ENCODE measurements around the gene POLR1D. TPM values are rescaled to one million over a fixed set of nuclear protein-coding genes. Genes with fewer than 3 reads are reported as not detected.

Gene POLR1D
- total RNA-seq, 4 donors from 2014 or later: 104 to 159 (median 142) TPM

DNA sequence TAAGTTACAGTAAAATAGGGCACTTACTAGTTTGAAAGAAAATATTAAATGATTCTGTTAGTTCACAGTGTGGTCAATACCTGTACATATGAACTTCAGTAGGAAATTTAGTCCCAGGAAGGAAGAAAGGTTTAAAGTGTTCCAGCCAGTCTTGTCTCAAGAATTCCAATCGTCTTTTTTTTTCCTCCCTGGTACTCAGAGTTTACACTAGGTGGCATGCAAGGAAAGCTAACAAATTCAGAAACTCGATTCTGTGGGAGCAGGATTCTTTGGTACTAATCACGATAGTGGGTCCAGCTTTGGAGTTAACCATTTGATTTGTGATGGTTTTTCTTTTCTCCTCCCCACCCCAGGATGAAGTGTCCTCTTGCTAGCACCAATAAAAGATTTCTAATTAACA is 43.6 kb downstream of the POLR1D start:
- intact Hi-C loops (cut with DNase I; ENCODE audit: low total_unique reads) (loop anchor here (10.0 kb wide), 1 partner anchor 129 kb away; the partner anchor contains the start of gene GSX1), in situ Hi-C loops (cut with MboI; ENCODE audit: low sequenced_read_pairs in 4 of 4) (no loop called here)
- H3K9me3 ChIP-seq: no peaks in the 10 kb centered on the region
- peaks cover 15 to 18% of the 10 kb centered on the region in 2 donors for H3K4me1 ChIP-seq
- no peaks in the 10 kb centered on the region for H3K27me3 ChIP-seq
- no peak overlapping the region for H3K4me3 ChIP-seq
- DNase-seq (no peak), ATAC-seq (no peak)
- no peak overlapping the region for H3K27ac ChIP-seq
- H3K36me3 ChIP-seq: no peaks in the 10 kb centered on the region
- no peak for TF ChIP-seq POLR2A (IDR thresholded peaks at IDR 0.05)
- TF ChIP-seq, protein P1, sequence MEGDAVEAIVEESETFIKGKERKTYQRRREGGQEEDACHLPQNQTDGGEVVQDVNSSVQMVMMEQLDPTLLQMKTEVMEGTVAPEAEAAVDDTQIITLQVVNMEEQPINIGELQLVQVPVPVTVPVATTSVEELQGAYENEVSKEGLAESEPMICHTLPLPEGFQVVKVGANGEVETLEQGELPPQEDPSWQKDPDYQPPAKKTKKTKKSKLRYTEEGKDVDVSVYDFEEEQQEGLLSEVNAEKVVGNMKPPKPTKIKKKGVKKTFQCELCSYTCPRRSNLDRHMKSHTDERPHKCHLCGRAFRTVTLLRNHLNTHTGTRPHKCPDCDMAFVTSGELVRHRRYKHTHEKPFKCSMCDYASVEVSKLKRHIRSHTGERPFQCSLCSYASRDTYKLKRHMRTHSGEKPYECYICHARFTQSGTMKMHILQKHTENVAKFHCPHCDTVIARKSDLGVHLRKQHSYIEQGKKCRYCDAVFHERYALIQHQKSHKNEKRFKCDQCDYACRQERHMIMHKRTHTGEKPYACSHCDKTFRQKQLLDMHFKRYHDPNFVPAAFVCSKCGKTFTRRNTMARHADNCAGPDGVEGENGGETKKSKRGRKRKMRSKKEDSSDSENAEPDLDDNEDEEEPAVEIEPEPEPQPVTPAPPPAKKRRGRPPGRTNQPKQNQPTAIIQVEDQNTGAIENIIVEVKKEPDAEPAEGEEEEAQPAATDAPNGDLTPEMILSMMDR (IDR thresholded peaks at IDR 0.05 in 4 of 5, conservative IDR thresholded peaks at IDR 0.05 in 1 of 5): peak in 1 of 5 experiments; percentile 11

DNA sequence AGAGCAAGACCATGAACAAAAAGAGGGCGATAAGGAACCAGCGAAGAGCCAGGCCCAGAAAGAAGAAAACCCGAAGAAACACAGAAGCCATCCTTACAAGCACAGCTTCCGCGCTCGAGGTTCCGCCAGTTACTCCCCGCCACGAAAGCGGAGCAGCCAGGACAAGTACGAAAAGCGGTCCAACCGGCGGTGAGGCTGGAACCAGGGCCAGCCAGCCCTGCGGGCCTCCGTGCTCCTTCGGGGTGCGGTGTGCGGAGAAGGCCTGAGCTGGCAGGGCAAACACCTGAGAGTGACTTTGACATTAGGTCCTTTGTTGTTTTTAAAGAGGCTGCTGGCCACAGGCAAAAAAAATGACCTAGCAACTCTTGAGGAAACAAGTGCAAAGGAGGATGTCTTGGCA is 44.1 kb downstream of the POLR1D start:
- no peak for TF ChIP-seq POLR2A (IDR thresholded peaks at IDR 0.05)
- TF ChIP-seq, protein P1 (IDR thresholded peaks at IDR 0.05 in 4 of 5, conservative IDR thresholded peaks at IDR 0.05 in 1 of 5): no peak
- ATAC-seq: no peak
- in situ Hi-C loops (cut with MboI; ENCODE audit: low sequenced_read_pairs in 4 of 4): no loop called here
- Histone ChIP-seq H3K4me1 (peaks cover 15 to 18% of the 10 kb centered on the region in 2 donors), H3K9me3 (no peaks in the 10 kb centered on the region), H3K27me3 (no peaks in the 10 kb centered on the region), H3K27ac (no peak overlapping the region), H3K4me3 (no peak overlapping the region), H3K36me3 (no peaks in the 10 kb centered on the region)
- intact Hi-C loops (cut with DNase I; ENCODE audit: low total_unique reads): loop anchor here (10.0 kb wide), 1 partner anchor 129 kb away; the partner anchor contains the start of gene GSX1
- no peak for DNase-seq

DNA sequence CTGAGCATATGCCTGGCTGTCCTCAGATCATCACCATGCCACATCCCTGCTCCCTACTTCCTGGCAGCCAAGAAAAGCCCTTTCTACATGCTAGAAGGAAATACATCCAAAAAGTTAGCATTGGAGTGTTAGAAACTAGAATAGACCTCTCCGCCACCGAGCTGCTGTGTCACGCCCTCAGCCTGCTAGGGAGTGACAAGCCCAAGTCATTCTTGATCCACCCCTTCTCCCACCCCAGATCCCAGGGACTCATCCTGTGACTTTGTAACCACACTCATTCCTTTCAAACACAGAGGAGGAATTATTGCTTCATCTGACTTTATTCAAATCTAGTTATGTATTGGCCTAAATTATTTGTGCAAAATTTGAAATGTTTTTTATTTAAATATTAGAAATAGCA is 45.3 kb downstream of the POLR1D start:
- in situ Hi-C loops (cut with MboI; ENCODE audit: low sequenced_read_pairs in 4 of 4) (no loop called here), intact Hi-C loops (cut with DNase I; ENCODE audit: low total_unique reads) (loop anchor here (1.0 to 10.0 kb wide), 2 partner anchors 46 to 128 kb away; partner anchors contain the start of genes GSX1 and POLR1D)
- ATAC-seq (no peak), DNase-seq (no peak)
- Histone ChIP-seq H3K27me3 (no peaks in the 10 kb centered on the region), H3K4me3 (no peak overlapping the region), H3K27ac (no peak overlapping the region), H3K9me3 (no peaks in the 10 kb centered on the region), H3K36me3 (no peaks in the 10 kb centered on the region), H3K4me1 (peaks cover 15 to 18% of the 10 kb centered on the region in 2 donors)
- TF ChIP-seq, protein P1 (IDR thresholded peaks at IDR 0.05 in 4 of 5, conservative IDR thresholded peaks at IDR 0.05 in 1 of 5): no peak
- no peak for TF ChIP-seq POLR2A (IDR thresholded peaks at IDR 0.05)

GRCh38 chr13:27667946-27668345 is 46.3 kb downstream of the POLR1D start:
- Histone ChIP-seq H3K4me1 (peaks cover 14 to 15% of the 10 kb centered on the region in 2 donors), H3K36me3 (no peaks in the 10 kb centered on the region), H3K27ac (peak overlapping the region; percentile 44 to 76 (median 60)), H3K4me3 (no peak overlapping the region), H3K27me3 (no peaks in the 10 kb centered on the region), H3K9me3 (no peaks in the 10 kb centered on the region)
- intact Hi-C loops (cut with DNase I; ENCODE audit: low total_unique reads): loop anchor here (1.0 to 10.0 kb wide), 2 partner anchors 47 to 127 kb away; partner anchors contain the start of genes GSX1 and POLR1D
- DNase-seq (peak; percentile 31 to 49), ATAC-seq (peak; percentile 97 to 98)
- in situ Hi-C loops (cut with MboI; ENCODE audit: low sequenced_read_pairs in 4 of 4): no loop called here
- TF ChIP-seq, protein P1 (IDR thresholded peaks at IDR 0.05 in 4 of 5, conservative IDR thresholded peaks at IDR 0.05 in 1 of 5): no peak
- TF ChIP-seq POLR2A (IDR thresholded peaks at IDR 0.05): no peak

- Histone ChIP-seq H3K27ac (no peak overlapping the region), H3K36me3 (no peaks in the 10 kb centered on the region), H3K27me3 (no peaks in the 10 kb centered on the region), H3K4me1 (peaks cover 15 to 28% of the 10 kb centered on the region in 2 donors), H3K4me3 (no peak overlapping the region), H3K9me3 (no peaks in the 10 kb centered on the region)
- ATAC-seq (no peak), DNase-seq (no peak)
- in situ Hi-C loops (cut with MboI; ENCODE audit: low sequenced_read_pairs in 4 of 4) (no loop called here), intact Hi-C loops (cut with DNase I; ENCODE audit: low total_unique reads) (loop anchor here (10.0 kb wide), 1 partner anchor 136 kb away; no protein-coding TSS in a partner anchor)
- TF ChIP-seq, protein P1 (IDR thresholded peaks at IDR 0.05 in 4 of 5, conservative IDR thresholded peaks at IDR 0.05 in 1 of 5): no peak
Measured at GRCh38 chr13:27670861-27671260, 49.2 kb downstream of the POLR1D start.
